ENCODE measurements around the gene CDC42BPB. TPM values are rescaled to one million over a fixed set of nuclear protein-coding genes. Genes with fewer than 3 reads are reported as not detected.

The CDC42BPB gene
- total RNA-seq, 1 donor from 2014 or later: 48.2 TPM

- Mint-ChIP-seq H3K4me1 (peaks cover 12% of the 10 kb centered on the region), H3K36me3 (no peaks in the 10 kb centered on the region), H3K9me3 (no peaks in the 10 kb centered on the region), H3K27me3 (ENCODE audit: insufficient read depth, low read depth) (peaks cover 18% of the 10 kb centered on the region), H3K27ac (peak overlapping the region; percentile 50), H3K4me3 (no peak overlapping the region)
- H3K4me1 ChIP-seq: no peaks in the 10 kb centered on the region
- no peak overlapping the region for H3K4me3 ChIP-seq
- peaks cover 4% of the 10 kb centered on the region for H3F3A ChIP-seq (ENCODE audit: low read depth)
- no peak overlapping the region for H2AFZ ChIP-seq (replicated peaks)
- H4K20me1 ChIP-seq (ENCODE audit: low read depth): no peaks in the 10 kb centered on the region
- DNase-seq (ENCODE audit: low spot score): no peak
- no peak overlapping the region for H3K27ac ChIP-seq
- no peak for TF ChIP-seq CTCF (IDR thresholded peaks at IDR 0.05)
- TF ChIP-seq EZH2phosphoT487 (IDR thresholded peaks at IDR 0.05): no peak
- TF ChIP-seq EZH2 (IDR thresholded peaks at IDR 0.05): no peak
- H3K79me2 ChIP-seq (ENCODE audit: low read depth): no peaks in the 10 kb centered on the region
- no peaks in the 10 kb centered on the region for H3K9me3 ChIP-seq (ENCODE audit: low read depth)
- no peak overlapping the region for H3K9ac ChIP-seq
- H3K36me3 ChIP-seq: no peaks in the 10 kb centered on the region
- no peak overlapping the region for H3K4me2 ChIP-seq
- H3K27me3 ChIP-seq: peaks cover 45% of the 10 kb centered on the region
Observed at GRCh38 chr14:103088921-103089320, 31.6 kb upstream of the CDC42BPB start.

- Histone ChIP-seq H3K9ac (no peak overlapping the region), H3K4me1 (no peaks in the 10 kb centered on the region), H3K4me3 (no peak overlapping the region), H4K20me1 (ENCODE audit: low read depth) (no peaks in the 10 kb centered on the region), H3K9me3 (ENCODE audit: low read depth) (no peaks in the 10 kb centered on the region), H3K36me3 (no peaks in the 10 kb centered on the region), H2AFZ (replicated peaks) (no peak overlapping the region), H3K27me3 (peaks cover 61% of the 10 kb centered on the region), H3K79me2 (ENCODE audit: low read depth) (no peaks in the 10 kb centered on the region), H3K27ac (no peak overlapping the region), H3K4me2 (no peak overlapping the region), H3F3A (ENCODE audit: low read depth) (peaks cover 4% of the 10 kb centered on the region)
- Mint-ChIP-seq H3K27me3 (ENCODE audit: insufficient read depth, low read depth) (peaks cover 18% of the 10 kb centered on the region), H3K4me3 (no peak overlapping the region), H3K9me3 (no peaks in the 10 kb centered on the region), H3K27ac (peak overlapping the region; percentile 66), H3K36me3 (no peaks in the 10 kb centered on the region), H3K4me1 (peaks cover 12% of the 10 kb centered on the region)
- no peak for TF ChIP-seq EZH2 (IDR thresholded peaks at IDR 0.05)
- no peak for TF ChIP-seq EZH2phosphoT487 (IDR thresholded peaks at IDR 0.05)
- TF ChIP-seq CTCF (IDR thresholded peaks at IDR 0.05): no peak
- DNase-seq (ENCODE audit: low spot score): peak; percentile 78
Observed at GRCh38 chr14:103087343-103087835, 30.0 kb upstream of the CDC42BPB start.

- H3K9me3 ChIP-seq (ENCODE audit: low read depth): no peaks in the 10 kb centered on the region
- no peak overlapping the region for H3K9ac ChIP-seq
- H4K20me1 ChIP-seq (ENCODE audit: low read depth): no peaks in the 10 kb centered on the region
- Mint-ChIP-seq H3K36me3 (no peaks in the 10 kb centered on the region), H3K4me1 (peaks cover 12% of the 10 kb centered on the region), H3K4me3 (no peak overlapping the region), H3K27me3 (ENCODE audit: insufficient read depth, low read depth) (peaks cover 18% of the 10 kb centered on the region), H3K27ac (peak overlapping the region; percentile 66), H3K9me3 (no peaks in the 10 kb centered on the region)
- no peak overlapping the region for H3K27ac ChIP-seq
- H3K36me3 ChIP-seq: no peaks in the 10 kb centered on the region
- no peaks in the 10 kb centered on the region for H3K79me2 ChIP-seq (ENCODE audit: low read depth)
- no peak overlapping the region for H3K4me3 ChIP-seq
- no peak for DNase-seq (ENCODE audit: low spot score)
- no peak overlapping the region for H2AFZ ChIP-seq (replicated peaks)
- H3K4me1 ChIP-seq: no peaks in the 10 kb centered on the region
- TF ChIP-seq EZH2 (IDR thresholded peaks at IDR 0.05) (no peak), CTCF (IDR thresholded peaks at IDR 0.05) (no peak), EZH2phosphoT487 (IDR thresholded peaks at IDR 0.05) (no peak)
- peaks cover 62% of the 10 kb centered on the region for H3K27me3 ChIP-seq
- H3K4me2 ChIP-seq: no peak overlapping the region
- no peaks in the 10 kb centered on the region for H3F3A ChIP-seq (ENCODE audit: low read depth)
Observed at GRCh38 chr14:103086771-103087342, 29.5 kb upstream of the CDC42BPB start.

Data from neural progenitor cell (in vitro differentiated cells).